Muscle of back (tissue), 11 donors: Measurements from ENCODE around the gene TRIM24. TPM values are rescaled to one million over a fixed set of nuclear protein-coding genes. Genes with fewer than 3 reads are reported as not detected.
A peak's percentile ranks its signal among the peaks of the same experiment; 100 is the strongest.
"Not testable (repeated sequence)": the region's sequence is repeated elsewhere in the genome, so short reads cannot be mapped to it uniquely, and the experiment has no call there.

Experiments
- DNase-seq, 3 donors: peaks; one replicate each; pipeline versions ENCODE4 v3.0.0 to v3.0.0-alpha.2; 2013
- polyA plus RNA-seq, 10 donors: library from polyadenylated mRNA; unstranded; fragments of 120-200 nt; gene quantifications; one replicate each; pipeline ENCODE4 v1.2.1, GENCODE V29; 2013; ENCODE audit not compliant: insufficient read length in 10 of 10

TRIM24 gene
- polyA plus RNA-seq, 10 donors: 18.5 to 28.3 (median 24.3) TPM

- DNase-seq: peak in 1 of 3 donors; percentile 6
Measured at GRCh38 chr7:138527746-138528223, 67.7 kb downstream of the TRIM24 start.

- not testable (repeated sequence) for DNase-seq
Measured at GRCh38 chr7:138536833-138537232, 76.8 kb downstream of the TRIM24 start.

GRCh38 chr7:138538518-138538917, 78.5 kb downstream of the TRIM24 start:
- DNase-seq: no peak

GRCh38 chr7:138538997-138539644, 79.1 kb downstream of the TRIM24 start:
- no peak for DNase-seq

- no peak for DNase-seq
Measured at GRCh38 chr7:138542183-138542582, 82.1 kb downstream of the TRIM24 start.

- no peak for DNase-seq
Measured at GRCh38 chr7:138543739-138544138, 83.7 kb downstream of the TRIM24 start.

GRCh38 chr7:138545123-138545522, 85.1 kb downstream of the TRIM24 start:
- no peak for DNase-seq

GRCh38 chr7:138546064-138546619, 86.1 kb downstream of the TRIM24 start:
- DNase-seq: no peak

- no peak for DNase-seq
Measured at GRCh38 chr7:138546829-138547228, 86.8 kb downstream of the TRIM24 start.

GRCh38 chr7:138549082-138549481, 89.0 kb downstream of the TRIM24 start:
- no peak for DNase-seq

- no peak for DNase-seq
Measured at GRCh38 chr7:138550337-138550736, 90.3 kb downstream of the TRIM24 start.

- DNase-seq: no peak
Measured at GRCh38 chr7:138551102-138551501, 91.0 kb downstream of the TRIM24 start.

- DNase-seq: no peak
Measured at GRCh38 chr7:138553805-138554204, 93.7 kb downstream of the TRIM24 start.

GRCh38 chr7:138554674-138555073, 94.6 kb downstream of the TRIM24 start:
- no peak for DNase-seq

GRCh38 chr7:138555684-138556083, 95.6 kb downstream of the TRIM24 start:
- no peak for DNase-seq

- DNase-seq: no peak
Measured at GRCh38 chr7:138556771-138557484, 96.9 kb downstream of the TRIM24 start.

GRCh38 chr7:138559448-138559847, 99.4 kb downstream of the TRIM24 start:
- no peak for DNase-seq

GRCh38 chr7:138563808-138564207, 103.7 kb downstream of the TRIM24 start:
- no peak for DNase-seq

GRCh38 chr7:138564365-138564764, 104.3 kb downstream of the TRIM24 start:
- DNase-seq: no peak

- no peak for DNase-seq
Measured at GRCh38 chr7:138565071-138565450, 105.0 kb downstream of the TRIM24 start.

GRCh38 chr7:138565451-138566114, 105.5 kb downstream of the TRIM24 start:
- DNase-seq: no peak

- DNase-seq: no peak
Measured at GRCh38 chr7:138568655-138569054, 108.6 kb downstream of the TRIM24 start.

- DNase-seq: no peak
Measured at GRCh38 chr7:138569418-138569817, 109.4 kb downstream of the TRIM24 start.
